Endodermal cell (in vitro differentiated cells): ENCODE results near the gene SLC16A12. TPM values are rescaled to one million over a fixed set of nuclear protein-coding genes. Genes with fewer than 3 reads are reported as not detected.

Experiments
- DNase-seq: peaks from one replicate; pipeline ENCODE4 v3.0.0-alpha.2; 2017
- H3K27ac ChIP-seq: 2 replicates; pipeline ENCODE4 v1.5.1; 2013; ENCODE audit warnings: mild to moderate bottlenecking, low read depth, low read length, moderate library complexity
- H3K27me3 ChIP-seq: 2 replicates; pipeline ENCODE4 v1.6.1; 2013; ENCODE audit warnings: mild to moderate bottlenecking, low read length, moderate library complexity; ENCODE audit not compliant: insufficient read depth, control insufficient read depth, poor library complexity, severe bottlenecking
- H3K36me3 ChIP-seq: 2 replicates; pipeline ENCODE4 v1.7.0; 2013; ENCODE audit warnings: mild to moderate bottlenecking, low read length, moderate library complexity; ENCODE audit not compliant: control insufficient read depth, insufficient read depth
- H3K4me1 ChIP-seq: one replicate; pipeline ENCODE4 v1.7.0; 2013; ENCODE audit warnings: low read length; ENCODE audit not compliant: control insufficient read depth, insufficient read depth
- H3K4me3 ChIP-seq: 2 replicates; pipeline ENCODE4 v1.5.1; 2013; ENCODE audit warnings: mild to moderate bottlenecking, low read length, moderate library complexity
- H3K9ac ChIP-seq: 2 replicates; pipeline ENCODE4 v1.6.1; 2013; ENCODE audit warnings: mild to moderate bottlenecking, low read length, moderate library complexity; ENCODE audit not compliant: poor library complexity, severe bottlenecking; ENCODE audit errors: extremely low read depth
- H3K9me3 ChIP-seq: 2 replicates; pipeline ENCODE4 v1.6.1; 2013; ENCODE audit warnings: mild to moderate bottlenecking, low read length, moderate library complexity; ENCODE audit not compliant: control insufficient read depth
- H3K27ac Mint-ChIP-seq: 2 replicates; pipeline ENCODE4 v1.8.0; 2020; ENCODE audit warnings: mixed read lengths
- H3K27me3 Mint-ChIP-seq: 2 replicates; pipeline ENCODE4 v1.8.0; 2021; ENCODE audit warnings: mild to moderate bottlenecking, mixed read lengths; ENCODE audit not compliant: insufficient read depth
- H3K36me3 Mint-ChIP-seq: 2 replicates; pipeline ENCODE4 v1.8.0; 2020; ENCODE audit warnings: low read depth, mixed read lengths
- H3K4me1 Mint-ChIP-seq: 2 replicates; pipeline ENCODE4 v1.8.0; 2020; ENCODE audit warnings: mixed read lengths
- H3K4me3 Mint-ChIP-seq: 2 replicates; pipeline ENCODE4 v1.8.0; 2020; ENCODE audit warnings: mild to moderate bottlenecking, moderate library complexity, mixed read lengths
- H3K9me3 Mint-ChIP-seq: 2 replicates; pipeline ENCODE4 v1.8.0; 2020; ENCODE audit warnings: mild to moderate bottlenecking, mixed read lengths
- WGBS, 2 experiments: methylation state at CpG; one replicate each; pipeline versions ENCODE4 v1.1.5 to v1.1.7; 2013; ENCODE audit warnings: missing lambda C conversion rate in 2 of 2, mixed read lengths in 1 of 2; ENCODE audit not compliant: insufficient coverage in 1 of 2, insufficient read length in 1 of 2; 5-methylcytosine and 5-hydroxymethylcytosine counted together
- total RNA-seq, 2 donors: library from RNA; stranded (reverse); fragmentation: NEBNext Ultra II Directional in 1 of 2; extraction: Animal tissue kit (Norgen Biotek cat#: 25700) in 1 of 2; gene quantifications; 2 replicates in 1 of 2; 3 replicates in 1 of 2; pipeline ENCODE4 v1.2.1, GENCODE V29; 2021
- TF ChIP-seq, protein P1 (sequence below): fragments of 200-600 bp; sonication (generic); conservative IDR thresholded peaks from 2 replicates; pipeline ENCODE4 v1.5.0; 2021; ENCODE audit warnings: antibody characterized with exemption, mild to moderate bottlenecking

The SLC16A12 gene
- total RNA-seq, 2 donors from 2014 or later = 0.33 to 2.3 TPM

DNA sequence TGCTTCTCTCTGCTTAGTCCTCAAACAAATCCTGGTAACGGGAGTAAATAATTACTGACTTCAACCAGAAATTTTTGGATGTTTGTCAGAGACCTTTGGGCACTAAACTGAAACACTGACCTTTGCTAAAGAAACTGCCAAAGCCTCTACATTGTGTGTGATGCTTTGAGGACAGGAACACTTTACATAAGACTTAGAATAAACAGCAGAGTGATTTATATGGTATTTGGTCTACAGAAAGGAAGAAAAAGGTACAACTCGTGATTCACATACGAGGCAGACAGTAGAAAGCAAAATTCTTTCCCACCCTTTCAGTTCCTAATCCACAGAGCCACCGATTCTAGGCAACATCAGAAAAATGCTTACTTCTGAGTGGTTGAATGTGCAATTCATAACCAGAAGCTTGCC lies 59.8 kb downstream of the SLC16A12 start:
- Mint-ChIP-seq H3K9me3 (no peaks in the 10 kb centered on the region), H3K4me3 (no peak overlapping the region), H3K4me1 (peaks cover 39% of the 10 kb centered on the region), H3K27ac (no peak overlapping the region), H3K36me3 (no peaks in the 10 kb centered on the region), H3K27me3 (no peaks in the 10 kb centered on the region)
- DNase-seq = no peak
- Histone ChIP-seq H3K36me3 (no peaks in the 10 kb centered on the region), H3K27ac (no peak overlapping the region), H3K4me1 (no peaks in the 10 kb centered on the region), H3K9ac (no peak overlapping the region), H3K4me3 (no peak overlapping the region), H3K9me3 (no peaks in the 10 kb centered on the region), H3K27me3 (no peaks in the 10 kb centered on the region)
- 86 to 88% methylated on average over 1 to 4 of the region's 4 CpGs for WGBS, 2 experiments
- TF ChIP-seq, protein P1, sequence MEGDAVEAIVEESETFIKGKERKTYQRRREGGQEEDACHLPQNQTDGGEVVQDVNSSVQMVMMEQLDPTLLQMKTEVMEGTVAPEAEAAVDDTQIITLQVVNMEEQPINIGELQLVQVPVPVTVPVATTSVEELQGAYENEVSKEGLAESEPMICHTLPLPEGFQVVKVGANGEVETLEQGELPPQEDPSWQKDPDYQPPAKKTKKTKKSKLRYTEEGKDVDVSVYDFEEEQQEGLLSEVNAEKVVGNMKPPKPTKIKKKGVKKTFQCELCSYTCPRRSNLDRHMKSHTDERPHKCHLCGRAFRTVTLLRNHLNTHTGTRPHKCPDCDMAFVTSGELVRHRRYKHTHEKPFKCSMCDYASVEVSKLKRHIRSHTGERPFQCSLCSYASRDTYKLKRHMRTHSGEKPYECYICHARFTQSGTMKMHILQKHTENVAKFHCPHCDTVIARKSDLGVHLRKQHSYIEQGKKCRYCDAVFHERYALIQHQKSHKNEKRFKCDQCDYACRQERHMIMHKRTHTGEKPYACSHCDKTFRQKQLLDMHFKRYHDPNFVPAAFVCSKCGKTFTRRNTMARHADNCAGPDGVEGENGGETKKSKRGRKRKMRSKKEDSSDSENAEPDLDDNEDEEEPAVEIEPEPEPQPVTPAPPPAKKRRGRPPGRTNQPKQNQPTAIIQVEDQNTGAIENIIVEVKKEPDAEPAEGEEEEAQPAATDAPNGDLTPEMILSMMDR = no peak

DNA sequence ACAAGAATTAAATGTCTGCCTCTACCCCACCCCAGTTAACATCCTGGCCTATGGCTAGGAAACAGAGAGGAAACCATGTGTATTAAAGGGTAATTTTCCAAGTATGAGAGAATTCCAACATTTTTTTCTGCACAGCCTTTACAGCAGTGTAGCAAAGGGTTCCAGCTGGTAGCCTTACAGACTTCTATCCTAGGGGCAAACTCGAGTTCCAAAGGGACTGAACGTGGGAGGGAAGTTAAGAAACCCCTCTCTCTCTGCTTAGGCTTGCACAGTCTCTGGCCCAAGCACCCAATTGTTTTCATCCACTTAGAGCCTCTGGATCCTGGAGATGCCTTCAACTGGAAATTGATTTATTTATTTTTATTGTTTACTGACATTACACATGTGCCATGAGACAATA lies 60.3 kb downstream of the SLC16A12 start:
- peaks cover 39% of the 10 kb centered on the region for H3K4me1 Mint-ChIP-seq
- H3K9me3 Mint-ChIP-seq = no peaks in the 10 kb centered on the region
- no peak overlapping the region for H3K4me3 Mint-ChIP-seq
- no peaks in the 10 kb centered on the region for H3K9me3 ChIP-seq
- no peaks in the 10 kb centered on the region for H3K36me3 ChIP-seq
- H3K27me3 Mint-ChIP-seq = no peaks in the 10 kb centered on the region
- no peaks in the 10 kb centered on the region for H3K4me1 ChIP-seq
- no peak overlapping the region for H3K9ac ChIP-seq
- H3K4me3 ChIP-seq = no peak overlapping the region
- no peaks in the 10 kb centered on the region for H3K27me3 ChIP-seq
- WGBS, 2 experiments = 76 to 79% methylated on average over 2 of the region's 2 CpGs
- no peak overlapping the region for H3K27ac Mint-ChIP-seq
- H3K27ac ChIP-seq = no peak overlapping the region
- no peak for DNase-seq
- TF ChIP-seq, protein P1 = no peak
- H3K36me3 Mint-ChIP-seq = no peaks in the 10 kb centered on the region

DNA sequence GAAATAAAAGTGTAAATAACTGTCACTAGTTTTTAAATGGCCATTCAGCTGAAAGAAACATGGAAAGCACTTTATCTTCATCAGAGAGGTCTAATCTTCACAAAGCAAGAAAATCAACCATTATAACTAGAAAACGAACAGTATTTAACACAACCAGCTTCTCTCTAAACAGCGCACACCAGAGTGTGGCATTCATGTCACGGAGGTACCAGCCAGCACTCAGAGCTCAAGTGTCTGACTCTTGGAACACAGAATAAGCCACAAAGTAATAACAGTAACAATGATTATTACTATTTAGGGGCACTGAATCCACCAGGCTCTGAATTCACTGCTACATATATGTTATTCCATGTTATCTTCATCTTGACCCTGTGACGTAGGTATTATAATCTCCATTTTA lies 60.9 kb downstream of the SLC16A12 start:
- Histone ChIP-seq H3K36me3 (no peaks in the 10 kb centered on the region), H3K4me3 (no peak overlapping the region), H3K9me3 (no peaks in the 10 kb centered on the region), H3K9ac (no peak overlapping the region), H3K4me1 (no peaks in the 10 kb centered on the region), H3K27ac (no peak overlapping the region), H3K27me3 (no peaks in the 10 kb centered on the region)
- no peaks in the 10 kb centered on the region for H3K9me3 Mint-ChIP-seq
- H3K36me3 Mint-ChIP-seq = no peaks in the 10 kb centered on the region
- no peak for DNase-seq
- TF ChIP-seq, protein P1 = no peak
- no peak overlapping the region for H3K4me3 Mint-ChIP-seq
- no peak overlapping the region for H3K27ac Mint-ChIP-seq
- WGBS, 2 experiments = 91 to 92% methylated on average over 4 of the region's 4 CpGs
- peaks cover 39% of the 10 kb centered on the region for H3K4me1 Mint-ChIP-seq
- no peaks in the 10 kb centered on the region for H3K27me3 Mint-ChIP-seq
